ENCODE results near the gene MPST.
A peak's percentile ranks its signal among the peaks of the same experiment; 100 is the strongest.
"Not testable (repeated sequence)": the region's sequence is repeated elsewhere in the genome, so short reads cannot be mapped to it uniquely, and the experiment has no call there.

Gene MPST

GRCh38 chr22:36986242-36986821 lies 33.2 kb upstream of the MPST start:
- Histone ChIP-seq H3K27me3 (ENCODE audit: insufficient read depth, low read length, poor library complexity, severe bottlenecking) (no peaks in the 10 kb centered on the region), H4K20me1 (ENCODE audit: insufficient read depth, low read length, poor library complexity, severe bottlenecking) (no peaks in the 10 kb centered on the region), H3K9ac (ENCODE audit: low read depth, low read length, poor library complexity, severe bottlenecking) (no peak overlapping the region), H3K9me3 (ENCODE audit: insufficient read depth, low read depth, low read length) (peaks cover 12% of the 10 kb centered on the region; the same call in 1 of the 2 replicates), H3K9me2 (replicated peaks; ENCODE audit: low read depth, low read length) (no peaks in the 10 kb centered on the region), H3K4me2 (ENCODE audit: low read depth, low read length, poor library complexity, severe bottlenecking) (no peak overlapping the region), H3K4me3 (ENCODE audit: low read length, poor library complexity, severe bottlenecking) (no peak overlapping the region), H3K79me2 (ENCODE audit: insufficient read depth, low read length) (no peaks in the 10 kb centered on the region), H3K36me3 (ENCODE audit: insufficient read depth, low read length) (no peaks in the 10 kb centered on the region), H3K4me1 (ENCODE audit: insufficient read depth, low read length, poor library complexity, severe bottlenecking) (peaks cover 4% of the 10 kb centered on the region), H3F3A (ENCODE audit: low read depth) (no peaks in the 10 kb centered on the region), H2AFZ (ENCODE audit: low read length) (no peak overlapping the region)
- TF ChIP-seq, protein P1, sequence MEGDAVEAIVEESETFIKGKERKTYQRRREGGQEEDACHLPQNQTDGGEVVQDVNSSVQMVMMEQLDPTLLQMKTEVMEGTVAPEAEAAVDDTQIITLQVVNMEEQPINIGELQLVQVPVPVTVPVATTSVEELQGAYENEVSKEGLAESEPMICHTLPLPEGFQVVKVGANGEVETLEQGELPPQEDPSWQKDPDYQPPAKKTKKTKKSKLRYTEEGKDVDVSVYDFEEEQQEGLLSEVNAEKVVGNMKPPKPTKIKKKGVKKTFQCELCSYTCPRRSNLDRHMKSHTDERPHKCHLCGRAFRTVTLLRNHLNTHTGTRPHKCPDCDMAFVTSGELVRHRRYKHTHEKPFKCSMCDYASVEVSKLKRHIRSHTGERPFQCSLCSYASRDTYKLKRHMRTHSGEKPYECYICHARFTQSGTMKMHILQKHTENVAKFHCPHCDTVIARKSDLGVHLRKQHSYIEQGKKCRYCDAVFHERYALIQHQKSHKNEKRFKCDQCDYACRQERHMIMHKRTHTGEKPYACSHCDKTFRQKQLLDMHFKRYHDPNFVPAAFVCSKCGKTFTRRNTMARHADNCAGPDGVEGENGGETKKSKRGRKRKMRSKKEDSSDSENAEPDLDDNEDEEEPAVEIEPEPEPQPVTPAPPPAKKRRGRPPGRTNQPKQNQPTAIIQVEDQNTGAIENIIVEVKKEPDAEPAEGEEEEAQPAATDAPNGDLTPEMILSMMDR (conservative IDR thresholded peaks at IDR 0.05; ENCODE audit: low read length), result peak; percentile 76
- no peak for TF ChIP-seq EZH2phosphoT487 (IDR thresholded peaks at IDR 0.05; ENCODE audit: borderline replicate concordance)

DNA sequence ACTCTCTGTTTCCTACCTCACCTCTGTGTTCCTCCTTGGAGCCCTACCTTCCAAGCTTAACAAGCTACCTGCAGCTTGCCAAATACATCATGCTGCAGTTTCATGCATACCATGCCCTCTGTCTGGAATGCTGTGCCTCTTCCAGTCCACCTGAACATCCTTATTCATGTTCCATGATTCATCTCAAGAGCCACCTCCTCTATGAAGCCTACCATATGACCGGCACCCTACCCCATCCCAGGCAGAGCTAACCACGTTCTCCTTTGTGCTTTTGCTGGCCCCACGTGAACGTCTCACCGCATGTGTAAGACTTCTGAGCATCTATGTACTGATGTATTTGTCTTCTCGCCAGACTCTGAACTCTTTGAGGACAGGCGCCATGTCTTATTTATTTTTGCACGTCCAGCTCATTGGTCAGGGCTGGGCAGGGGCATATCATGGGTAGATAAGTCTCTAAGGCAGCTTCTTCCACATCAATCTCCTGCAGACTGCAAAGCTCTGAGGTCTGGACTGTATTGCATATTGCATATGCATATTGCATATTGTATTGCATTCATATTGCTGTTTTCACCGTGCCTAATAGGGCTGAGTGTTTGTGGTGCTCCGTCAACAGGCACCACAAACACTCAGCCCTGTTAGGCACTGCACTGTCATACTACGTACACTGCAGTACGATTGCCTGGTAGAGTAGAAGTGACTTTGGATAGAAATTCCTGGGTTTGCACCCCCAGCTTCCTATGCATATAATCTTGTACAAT lies 31.3 kb upstream of the MPST start:
- TF ChIP-seq EZH2phosphoT487 (IDR thresholded peaks at IDR 0.05; ENCODE audit: borderline replicate concordance), result no peak
- TF ChIP-seq, protein P1 (conservative IDR thresholded peaks at IDR 0.05; ENCODE audit: low read length), result no peak
- Histone ChIP-seq H3K4me2 (ENCODE audit: low read depth, low read length, poor library complexity, severe bottlenecking) (no peak overlapping the region), H3K9me3 (ENCODE audit: insufficient read depth, low read depth, low read length) (peaks cover 12% of the 10 kb centered on the region; the same call in 1 of the 2 replicates), H3K36me3 (ENCODE audit: insufficient read depth, low read length) (no peaks in the 10 kb centered on the region), H3K4me3 (ENCODE audit: low read length, poor library complexity, severe bottlenecking) (no peak overlapping the region), H2AFZ (ENCODE audit: low read length) (no peak overlapping the region), H3F3A (ENCODE audit: low read depth) (no peaks in the 10 kb centered on the region), H4K20me1 (ENCODE audit: insufficient read depth, low read length, poor library complexity, severe bottlenecking) (no peaks in the 10 kb centered on the region), H3K9ac (ENCODE audit: low read depth, low read length, poor library complexity, severe bottlenecking) (no peak overlapping the region), H3K79me2 (ENCODE audit: insufficient read depth, low read length) (no peaks in the 10 kb centered on the region), H3K27me3 (ENCODE audit: insufficient read depth, low read length, poor library complexity, severe bottlenecking) (no peaks in the 10 kb centered on the region), H3K4me1 (ENCODE audit: insufficient read depth, low read length, poor library complexity, severe bottlenecking) (no peaks in the 10 kb centered on the region), H3K9me2 (replicated peaks; ENCODE audit: low read depth, low read length) (no peaks in the 10 kb centered on the region)

- H3K36me3 ChIP-seq (ENCODE audit: insufficient read depth, low read length); H2AFZ ChIP-seq (ENCODE audit: low read length); H3K4me1 ChIP-seq (ENCODE audit: insufficient read depth, low read length, poor library complexity, severe bottlenecking); H4K20me1 ChIP-seq (ENCODE audit: insufficient read depth, low read length, poor library complexity, severe bottlenecking); H3K79me2 ChIP-seq (ENCODE audit: insufficient read depth, low read length); H3K4me3 ChIP-seq (ENCODE audit: low read length, poor library complexity, severe bottlenecking); H3K9me2 ChIP-seq (replicated peaks; ENCODE audit: low read depth, low read length); H3F3A ChIP-seq (ENCODE audit: low read depth); H3K9ac ChIP-seq (ENCODE audit: low read depth, low read length, poor library complexity, severe bottlenecking); H3K4me2 ChIP-seq (ENCODE audit: low read depth, low read length, poor library complexity, severe bottlenecking); H3K27me3 ChIP-seq (ENCODE audit: insufficient read depth, low read length, poor library complexity, severe bottlenecking): not testable (repeated sequence)
- H3K9me3 ChIP-seq (ENCODE audit: insufficient read depth, low read depth, low read length), result peaks cover 12% of the 10 kb centered on the region; the same call in 1 of the 2 replicates
These were observed 30.5 kb upstream of the MPST start for GRCh38 chr22:36989012-36989411.

Data from Loucy (cell line).